Prostate gland (tissue), 2 donors: ENCODE measurements around the gene TMEM234.

Experiments
- POLR2A ChIP-seq: fragments of 450-650 bp; IDR thresholded peaks from one replicate; pipeline ENCODE4 v1.6.1; 2016; ENCODE audit warnings: antibody characterized with exemption, mild to moderate bottlenecking
- TF ChIP-seq, protein P1 (sequence below), 4 experiments: fragments of 200-600 bp in 2 of 4; fragments of 450-650 bp in 2 of 4; sonication (generic) in 2 of 4; IDR thresholded peaks; 1 replicate in 3 of 4; 2 replicates in 1 of 4; pipeline ENCODE4 v1.5.1; 2016 to 2019; ENCODE audit warnings: antibody characterized with exemption in 4 of 4, mild to moderate bottlenecking in 2 of 4, moderate library complexity in 2 of 4

DNA sequence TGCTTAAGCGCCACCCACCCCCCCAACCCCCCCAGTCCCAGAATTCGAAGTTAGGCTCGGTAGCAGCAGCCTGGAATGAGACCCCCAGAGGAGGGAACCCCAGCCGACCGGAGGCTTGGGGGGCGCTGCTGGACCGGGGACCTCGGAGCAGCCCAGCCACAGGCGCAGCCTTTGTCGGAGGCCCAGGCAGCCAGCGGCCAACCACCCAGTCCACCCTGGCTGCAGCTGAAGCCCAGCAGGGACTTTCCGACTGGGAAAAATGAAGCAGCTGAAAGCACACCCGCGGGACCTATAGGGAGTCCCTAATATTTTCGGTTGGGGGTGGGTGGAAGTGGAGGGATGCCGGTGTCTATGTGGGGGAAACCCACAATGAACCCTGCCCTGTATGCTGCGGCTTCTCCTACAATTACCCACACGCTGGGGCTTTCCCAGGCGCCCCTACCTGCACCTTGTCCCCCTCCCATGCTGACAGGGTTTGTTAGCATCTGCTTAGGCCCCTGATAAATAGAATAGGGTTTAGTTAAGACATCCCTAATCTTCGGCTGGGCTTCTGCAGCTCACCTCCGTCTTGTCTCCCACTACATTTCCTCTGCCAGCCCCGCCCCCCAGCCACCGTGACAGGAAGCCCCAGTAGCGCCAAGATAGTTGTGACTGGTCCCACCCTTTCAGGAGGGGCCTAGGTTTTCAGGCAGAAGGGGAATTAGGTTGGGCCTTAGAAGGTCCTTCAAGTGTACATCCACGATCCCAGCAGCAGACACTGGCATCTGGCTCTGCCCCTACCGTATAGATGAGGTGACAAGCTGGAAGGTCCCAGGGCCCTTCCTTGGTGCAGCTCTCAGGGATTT lies 20.9 kb downstream of the TMEM234 start:
- TF ChIP-seq, protein P1, sequence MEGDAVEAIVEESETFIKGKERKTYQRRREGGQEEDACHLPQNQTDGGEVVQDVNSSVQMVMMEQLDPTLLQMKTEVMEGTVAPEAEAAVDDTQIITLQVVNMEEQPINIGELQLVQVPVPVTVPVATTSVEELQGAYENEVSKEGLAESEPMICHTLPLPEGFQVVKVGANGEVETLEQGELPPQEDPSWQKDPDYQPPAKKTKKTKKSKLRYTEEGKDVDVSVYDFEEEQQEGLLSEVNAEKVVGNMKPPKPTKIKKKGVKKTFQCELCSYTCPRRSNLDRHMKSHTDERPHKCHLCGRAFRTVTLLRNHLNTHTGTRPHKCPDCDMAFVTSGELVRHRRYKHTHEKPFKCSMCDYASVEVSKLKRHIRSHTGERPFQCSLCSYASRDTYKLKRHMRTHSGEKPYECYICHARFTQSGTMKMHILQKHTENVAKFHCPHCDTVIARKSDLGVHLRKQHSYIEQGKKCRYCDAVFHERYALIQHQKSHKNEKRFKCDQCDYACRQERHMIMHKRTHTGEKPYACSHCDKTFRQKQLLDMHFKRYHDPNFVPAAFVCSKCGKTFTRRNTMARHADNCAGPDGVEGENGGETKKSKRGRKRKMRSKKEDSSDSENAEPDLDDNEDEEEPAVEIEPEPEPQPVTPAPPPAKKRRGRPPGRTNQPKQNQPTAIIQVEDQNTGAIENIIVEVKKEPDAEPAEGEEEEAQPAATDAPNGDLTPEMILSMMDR (IDR thresholded peaks at IDR 0.05): no peak
- no peak for TF ChIP-seq POLR2A
